ENCODE measurements around the gene XIST.

DNA sequence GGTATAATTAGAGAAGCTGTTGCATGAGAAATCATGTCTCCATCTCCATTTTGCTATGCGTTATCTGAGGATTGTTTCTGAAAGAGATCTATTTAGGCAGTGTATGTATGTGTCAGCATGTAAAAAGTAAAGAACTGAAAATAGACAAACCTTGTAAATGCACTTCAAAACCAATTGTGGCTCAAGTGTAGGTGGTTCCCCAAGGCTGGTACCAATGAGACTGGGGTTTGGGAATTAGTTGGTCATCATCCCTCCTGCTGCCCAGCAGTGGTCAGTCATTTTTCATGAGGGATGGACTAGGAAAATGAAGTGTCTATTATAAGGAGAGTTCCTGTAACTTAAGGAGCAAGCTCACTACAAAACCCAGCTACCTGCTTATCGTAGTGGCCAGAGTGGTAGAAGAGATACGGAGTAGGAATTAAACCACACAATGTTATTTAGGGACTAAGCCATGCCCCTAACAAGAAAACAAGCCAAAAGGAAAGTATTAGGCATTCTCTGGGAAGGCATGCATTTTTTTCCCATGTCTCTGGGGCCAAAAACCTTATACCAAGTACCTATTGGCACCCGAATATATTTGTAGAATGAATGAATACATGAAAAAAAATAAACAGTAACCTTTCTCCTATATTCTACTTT is 30.5 kb downstream of the XIST start:
- TF ChIP-seq, protein P1, sequence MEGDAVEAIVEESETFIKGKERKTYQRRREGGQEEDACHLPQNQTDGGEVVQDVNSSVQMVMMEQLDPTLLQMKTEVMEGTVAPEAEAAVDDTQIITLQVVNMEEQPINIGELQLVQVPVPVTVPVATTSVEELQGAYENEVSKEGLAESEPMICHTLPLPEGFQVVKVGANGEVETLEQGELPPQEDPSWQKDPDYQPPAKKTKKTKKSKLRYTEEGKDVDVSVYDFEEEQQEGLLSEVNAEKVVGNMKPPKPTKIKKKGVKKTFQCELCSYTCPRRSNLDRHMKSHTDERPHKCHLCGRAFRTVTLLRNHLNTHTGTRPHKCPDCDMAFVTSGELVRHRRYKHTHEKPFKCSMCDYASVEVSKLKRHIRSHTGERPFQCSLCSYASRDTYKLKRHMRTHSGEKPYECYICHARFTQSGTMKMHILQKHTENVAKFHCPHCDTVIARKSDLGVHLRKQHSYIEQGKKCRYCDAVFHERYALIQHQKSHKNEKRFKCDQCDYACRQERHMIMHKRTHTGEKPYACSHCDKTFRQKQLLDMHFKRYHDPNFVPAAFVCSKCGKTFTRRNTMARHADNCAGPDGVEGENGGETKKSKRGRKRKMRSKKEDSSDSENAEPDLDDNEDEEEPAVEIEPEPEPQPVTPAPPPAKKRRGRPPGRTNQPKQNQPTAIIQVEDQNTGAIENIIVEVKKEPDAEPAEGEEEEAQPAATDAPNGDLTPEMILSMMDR (IDR thresholded peaks at IDR 0.05 in 8 of 11, conservative IDR thresholded peaks at IDR 0.05 in 3 of 11) = no peak
- TF ChIP-seq POLR2A (IDR thresholded peaks at IDR 0.05) = no peak
